ENCODE measurements around the gene CNKSR2. TPM values are rescaled to one million over a fixed set of nuclear protein-coding genes. Genes with fewer than 3 reads are reported as not detected.
A peak's percentile ranks its signal among the peaks of the same experiment; 100 is the strongest.

The CNKSR2 gene
- total RNA-seq, 1 experiment from 2014 or later: 1.5 TPM

DNA sequence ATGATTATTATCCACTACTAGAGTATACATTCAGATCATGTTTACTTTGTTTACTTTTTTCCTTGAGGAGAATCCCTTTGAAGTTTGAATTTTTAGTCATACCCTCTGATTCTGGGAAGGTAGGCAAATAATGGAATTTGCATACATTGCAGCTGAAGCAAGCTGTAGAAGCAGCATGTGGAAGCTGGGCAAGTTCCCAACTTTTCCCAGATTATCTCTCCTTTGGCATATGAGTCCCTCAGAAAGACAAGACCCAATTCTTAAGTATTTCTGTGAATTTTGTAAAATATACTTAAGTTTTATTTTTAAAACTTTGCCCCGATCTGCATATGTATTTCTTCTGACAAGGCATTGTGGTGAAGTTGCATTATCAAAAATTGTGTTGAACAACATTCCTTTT lies 94.9 kb downstream of the CNKSR2 start:
- H3K4me1 ChIP-seq (ENCODE audit: insufficient read depth, low read length, poor library complexity, severe bottlenecking): no peaks in the 10 kb centered on the region
- no peak overlapping the region for H3K4me3 ChIP-seq (ENCODE audit: low read depth, low read length, poor library complexity, severe bottlenecking)
- H3K27me3 ChIP-seq (replicated peaks; ENCODE audit: insufficient read depth, low read depth, low read length, poor library complexity): no peaks in the 10 kb centered on the region
- intact Hi-C loops (cut with micrococcal nuclease; ENCODE audit: unreplicated experiment): no loop called here
- CTCF ChIA-PET: no interaction called here
- POLR2A ChIA-PET (ENCODE audit: low non-redundant PET): no interaction called here
- H3K36me3 ChIP-seq (ENCODE audit: insufficient read depth, low read length, poor library complexity, severe bottlenecking): no peaks in the 10 kb centered on the region
- no peaks in the 10 kb centered on the region for H3K9me3 ChIP-seq (ENCODE audit: low read depth, low read length, poor library complexity, severe bottlenecking)
- BruUV-seq (replicated peaks): no TSS peak
- no peak for TF ChIP-seq EZH2 (IDR thresholded peaks at IDR 0.05; ENCODE audit: borderline replicate concordance, low read depth, low read length, poor library complexity, severe bottlenecking)
- TF ChIP-seq, protein P1, sequence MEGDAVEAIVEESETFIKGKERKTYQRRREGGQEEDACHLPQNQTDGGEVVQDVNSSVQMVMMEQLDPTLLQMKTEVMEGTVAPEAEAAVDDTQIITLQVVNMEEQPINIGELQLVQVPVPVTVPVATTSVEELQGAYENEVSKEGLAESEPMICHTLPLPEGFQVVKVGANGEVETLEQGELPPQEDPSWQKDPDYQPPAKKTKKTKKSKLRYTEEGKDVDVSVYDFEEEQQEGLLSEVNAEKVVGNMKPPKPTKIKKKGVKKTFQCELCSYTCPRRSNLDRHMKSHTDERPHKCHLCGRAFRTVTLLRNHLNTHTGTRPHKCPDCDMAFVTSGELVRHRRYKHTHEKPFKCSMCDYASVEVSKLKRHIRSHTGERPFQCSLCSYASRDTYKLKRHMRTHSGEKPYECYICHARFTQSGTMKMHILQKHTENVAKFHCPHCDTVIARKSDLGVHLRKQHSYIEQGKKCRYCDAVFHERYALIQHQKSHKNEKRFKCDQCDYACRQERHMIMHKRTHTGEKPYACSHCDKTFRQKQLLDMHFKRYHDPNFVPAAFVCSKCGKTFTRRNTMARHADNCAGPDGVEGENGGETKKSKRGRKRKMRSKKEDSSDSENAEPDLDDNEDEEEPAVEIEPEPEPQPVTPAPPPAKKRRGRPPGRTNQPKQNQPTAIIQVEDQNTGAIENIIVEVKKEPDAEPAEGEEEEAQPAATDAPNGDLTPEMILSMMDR (conservative IDR thresholded peaks at IDR 0.05; ENCODE audit: low read depth, low read length): no peak
- H3K27ac ChIP-seq (ENCODE audit: low read depth, low read length, poor library complexity, severe bottlenecking): no peak overlapping the region
- DNase-seq (ENCODE audit: low spot score): no peak

- Histone ChIP-seq H3K9me3 (ENCODE audit: low read depth, low read length, poor library complexity, severe bottlenecking) (no peaks in the 10 kb centered on the region), H3K27me3 (replicated peaks; ENCODE audit: insufficient read depth, low read depth, low read length, poor library complexity) (no peaks in the 10 kb centered on the region), H3K4me3 (ENCODE audit: low read depth, low read length, poor library complexity, severe bottlenecking) (no peak overlapping the region), H3K27ac (ENCODE audit: low read depth, low read length, poor library complexity, severe bottlenecking) (no peak overlapping the region), H3K4me1 (ENCODE audit: insufficient read depth, low read length, poor library complexity, severe bottlenecking) (no peaks in the 10 kb centered on the region), H3K36me3 (ENCODE audit: insufficient read depth, low read length, poor library complexity, severe bottlenecking) (no peaks in the 10 kb centered on the region)
- BruUV-seq (replicated peaks): no TSS peak
- CTCF ChIA-PET: no interaction called here
- TF ChIP-seq, protein P1 (conservative IDR thresholded peaks at IDR 0.05; ENCODE audit: low read depth, low read length): no peak
- TF ChIP-seq EZH2 (IDR thresholded peaks at IDR 0.05; ENCODE audit: borderline replicate concordance, low read depth, low read length, poor library complexity, severe bottlenecking): no peak
- POLR2A ChIA-PET (ENCODE audit: low non-redundant PET): no interaction called here
- no peak for DNase-seq (ENCODE audit: low spot score)
- intact Hi-C loops (cut with micrococcal nuclease; ENCODE audit: unreplicated experiment): no loop called here
Measured at GRCh38 chrX:21476909-21477308, 102.7 kb downstream of the CNKSR2 start.

DNA sequence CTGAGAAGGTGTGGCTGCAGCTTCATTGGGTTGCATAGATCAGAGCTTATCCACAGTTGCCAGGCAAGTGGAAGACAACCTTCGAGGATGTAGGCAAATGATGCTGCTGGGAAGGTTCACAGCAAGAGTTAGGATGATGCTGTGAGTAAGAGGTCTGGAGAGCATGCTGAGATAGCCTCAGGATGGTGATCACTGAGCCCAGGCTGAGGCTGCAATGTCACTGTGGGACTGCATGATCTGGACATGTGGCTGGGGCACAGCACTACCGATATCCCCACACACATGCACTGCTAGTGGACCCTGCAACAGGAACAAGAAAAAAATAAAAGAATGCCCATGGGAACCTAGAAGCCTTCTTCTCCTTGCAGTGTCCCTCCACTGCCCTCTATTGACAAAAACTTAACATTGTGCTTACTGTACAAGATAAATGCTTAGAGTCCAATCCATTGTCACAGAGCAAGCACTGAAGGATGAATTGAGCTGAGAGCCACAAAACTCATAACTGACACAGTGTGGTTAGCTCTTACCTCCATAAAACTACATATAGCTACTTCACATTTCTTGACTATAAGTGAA lies 105.6 kb downstream of the CNKSR2 start:
- Histone ChIP-seq H3K27me3 (replicated peaks; ENCODE audit: insufficient read depth, low read depth, low read length, poor library complexity) (no peaks in the 10 kb centered on the region), H3K36me3 (ENCODE audit: insufficient read depth, low read length, poor library complexity, severe bottlenecking) (no peaks in the 10 kb centered on the region), H3K9me3 (ENCODE audit: low read depth, low read length, poor library complexity, severe bottlenecking) (no peaks in the 10 kb centered on the region), H3K4me3 (ENCODE audit: low read depth, low read length, poor library complexity, severe bottlenecking) (no peak overlapping the region), H3K4me1 (ENCODE audit: insufficient read depth, low read length, poor library complexity, severe bottlenecking) (no peaks in the 10 kb centered on the region), H3K27ac (ENCODE audit: low read depth, low read length, poor library complexity, severe bottlenecking) (no peak overlapping the region)
- CTCF ChIA-PET: interaction anchor here (0.6 to 1.0 kb wide), 4 partner anchors 31 to 952 kb away, joined by 3 to 4 read pairs (median 3); no protein-coding TSS in a partner anchor
- TF ChIP-seq EZH2 (IDR thresholded peaks at IDR 0.05; ENCODE audit: borderline replicate concordance, low read depth, low read length, poor library complexity, severe bottlenecking): no peak
- TF ChIP-seq, protein P1 (conservative IDR thresholded peaks at IDR 0.05; ENCODE audit: low read depth, low read length): peak; percentile 72
- no TSS peak for BruUV-seq (replicated peaks)
- peak; percentile 73 for DNase-seq (ENCODE audit: low spot score)
- POLR2A ChIA-PET (ENCODE audit: low non-redundant PET): no interaction called here
- intact Hi-C loops (cut with micrococcal nuclease; ENCODE audit: unreplicated experiment): loop anchor here (1.0 kb wide), 1 partner anchor 948 kb away; no protein-coding TSS in a partner anchor

Data from A673 (cell line).